Measurements from ENCODE around the gene GPR171. TPM values are rescaled to one million over a fixed set of nuclear protein-coding genes. Genes with fewer than 3 reads are reported as not detected.

GPR171 gene
- total and polyA plus RNA-seq, 2 of the 13 experiments (the other 11 are each of a cell fraction or from before 2014, with no cell fraction given) = not detected

DNA sequence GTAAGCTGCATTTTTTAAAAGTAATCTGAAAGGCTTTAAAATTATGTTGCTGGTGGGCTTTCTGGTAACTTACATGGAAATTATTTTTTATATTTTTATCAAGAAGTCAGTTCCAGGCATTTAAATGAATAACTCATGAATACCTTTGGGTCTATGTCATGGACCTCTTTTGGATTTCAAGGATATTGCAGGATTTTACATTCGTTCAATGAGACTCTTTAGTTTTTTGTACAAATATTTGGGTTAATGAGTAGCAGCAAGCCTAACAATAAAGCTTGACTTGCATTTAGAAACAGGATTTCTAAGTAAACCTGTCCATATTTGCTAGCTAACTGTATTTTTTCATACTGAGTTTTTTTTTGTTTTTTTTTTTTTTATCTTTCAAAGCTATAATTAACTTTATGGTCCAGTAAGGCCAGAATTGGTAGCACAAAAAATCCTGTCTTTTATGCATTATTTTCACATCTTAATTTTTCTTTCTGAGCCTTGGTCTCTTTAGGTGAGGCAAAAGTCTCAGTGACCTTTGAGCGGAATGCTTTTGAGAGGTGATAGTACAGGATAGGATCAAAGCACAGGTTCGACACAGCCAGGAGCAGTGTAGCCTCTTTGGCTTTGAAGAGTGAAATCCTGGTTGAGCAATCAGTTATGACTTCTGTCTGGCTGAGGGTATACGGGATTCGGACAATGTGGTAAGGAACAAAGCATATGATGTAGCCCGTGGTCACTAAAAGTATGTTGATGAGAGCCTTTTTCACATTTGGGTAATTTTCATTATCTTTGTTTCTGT is 4.8 kb downstream of the GPR171 start (continued):
- no peak for TF ChIP-seq ZNF577 (CRISPR knock-in tag; IDR thresholded peaks at IDR 0.05; ENCODE audit: borderline replicate concordance, low read depth)
- no peak for TF ChIP-seq ZNF225 (CRISPR knock-in tag; IDR thresholded peaks at IDR 0.05)
- TF ChIP-seq MAZ (IDR thresholded peaks at IDR 0.05; ENCODE audit: borderline replicate concordance, low read depth, low read length) = no peak
- TF ChIP-seq MAZ (CRISPR knock-in tag; IDR thresholded peaks at IDR 0.05; ENCODE audit: low read depth) = no peak
- TF ChIP-seq, protein P1, sequence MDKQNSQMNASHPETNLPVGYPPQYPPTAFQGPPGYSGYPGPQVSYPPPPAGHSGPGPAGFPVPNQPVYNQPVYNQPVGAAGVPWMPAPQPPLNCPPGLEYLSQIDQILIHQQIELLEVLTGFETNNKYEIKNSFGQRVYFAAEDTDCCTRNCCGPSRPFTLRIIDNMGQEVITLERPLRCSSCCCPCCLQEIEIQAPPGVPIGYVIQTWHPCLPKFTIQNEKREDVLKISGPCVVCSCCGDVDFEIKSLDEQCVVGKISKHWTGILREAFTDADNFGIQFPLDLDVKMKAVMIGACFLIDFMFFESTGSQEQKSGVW (CRISPR knock-in tag; IDR thresholded peaks at IDR 0.05; ENCODE audit: borderline replicate concordance) = no peak
- TF ChIP-seq ETV6 (CRISPR knock-in tag; conservative IDR thresholded peaks at IDR 0.05) = no peak
- TF ChIP-seq CBFB (CRISPR knock-in tag; IDR thresholded peaks at IDR 0.05) = no peak
- TF ChIP-seq PPARG (CRISPR knock-in tag; conservative IDR thresholded peaks at IDR 0.05) = peak; percentile 89
- peak; percentile 81; the same call in 1 of the 2 replicates for TF ChIP-seq ZNF749 (CRISPR knock-in tag; IDR thresholded peaks at IDR 0.05; ENCODE audit: borderline replicate concordance)
- no peak for TF ChIP-seq KDM5B (CRISPR knock-in tag; IDR thresholded peaks at IDR 0.05; ENCODE audit: borderline replicate concordance)
- TF ChIP-seq TAF1 (CRISPR knock-in tag; IDR thresholded peaks at IDR 0.05) = no peak; the same call in 1 of the 2 replicates
- no peak; the same call in 1 of the 2 replicates for TF ChIP-seq ZNF556 (CRISPR knock-in tag; IDR thresholded peaks at IDR 0.05; ENCODE audit: borderline replicate concordance)
- 0 out of 2 replicates have a peak, but pooled peaks have one; percentile 28 for TF ChIP-seq RFXAP (CRISPR knock-in tag; IDR thresholded peaks at IDR 0.05; ENCODE audit: borderline replicate concordance)
- TF ChIP-seq, protein P2, sequence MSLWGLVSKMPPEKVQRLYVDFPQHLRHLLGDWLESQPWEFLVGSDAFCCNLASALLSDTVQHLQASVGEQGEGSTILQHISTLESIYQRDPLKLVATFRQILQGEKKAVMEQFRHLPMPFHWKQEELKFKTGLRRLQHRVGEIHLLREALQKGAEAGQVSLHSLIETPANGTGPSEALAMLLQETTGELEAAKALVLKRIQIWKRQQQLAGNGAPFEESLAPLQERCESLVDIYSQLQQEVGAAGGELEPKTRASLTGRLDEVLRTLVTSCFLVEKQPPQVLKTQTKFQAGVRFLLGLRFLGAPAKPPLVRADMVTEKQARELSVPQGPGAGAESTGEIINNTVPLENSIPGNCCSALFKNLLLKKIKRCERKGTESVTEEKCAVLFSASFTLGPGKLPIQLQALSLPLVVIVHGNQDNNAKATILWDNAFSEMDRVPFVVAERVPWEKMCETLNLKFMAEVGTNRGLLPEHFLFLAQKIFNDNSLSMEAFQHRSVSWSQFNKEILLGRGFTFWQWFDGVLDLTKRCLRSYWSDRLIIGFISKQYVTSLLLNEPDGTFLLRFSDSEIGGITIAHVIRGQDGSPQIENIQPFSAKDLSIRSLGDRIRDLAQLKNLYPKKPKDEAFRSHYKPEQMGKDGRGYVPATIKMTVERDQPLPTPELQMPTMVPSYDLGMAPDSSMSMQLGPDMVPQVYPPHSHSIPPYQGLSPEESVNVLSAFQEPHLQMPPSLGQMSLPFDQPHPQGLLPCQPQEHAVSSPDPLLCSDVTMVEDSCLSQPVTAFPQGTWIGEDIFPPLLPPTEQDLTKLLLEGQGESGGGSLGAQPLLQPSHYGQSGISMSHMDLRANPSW (CRISPR knock-in tag; IDR thresholded peaks at IDR 0.05; ENCODE audit: borderline replicate concordance) = no peak; the same call in 1 of the 2 replicates
- TF ChIP-seq ZNF768 (CRISPR knock-in tag; IDR thresholded peaks at IDR 0.05) = no peak
- TF ChIP-seq TEAD2 (CRISPR knock-in tag; IDR thresholded peaks at IDR 0.05) = no peak
- TF ChIP-seq ZNF737 (CRISPR knock-in tag; IDR thresholded peaks at IDR 0.05; ENCODE audit: borderline replicate concordance) = no peak
- peak; percentile 75; the same call in 1 of the 2 replicates for TF ChIP-seq ZNF788 (CRISPR knock-in tag; IDR thresholded peaks at IDR 0.05; ENCODE audit: borderline replicate concordance)
- no peak for TF ChIP-seq ZNF234 (CRISPR knock-in tag; conservative IDR thresholded peaks at IDR 0.05)
- no peak for TF ChIP-seq ZNF549 (CRISPR knock-in tag; IDR thresholded peaks at IDR 0.05)
- TF ChIP-seq, protein P3, sequence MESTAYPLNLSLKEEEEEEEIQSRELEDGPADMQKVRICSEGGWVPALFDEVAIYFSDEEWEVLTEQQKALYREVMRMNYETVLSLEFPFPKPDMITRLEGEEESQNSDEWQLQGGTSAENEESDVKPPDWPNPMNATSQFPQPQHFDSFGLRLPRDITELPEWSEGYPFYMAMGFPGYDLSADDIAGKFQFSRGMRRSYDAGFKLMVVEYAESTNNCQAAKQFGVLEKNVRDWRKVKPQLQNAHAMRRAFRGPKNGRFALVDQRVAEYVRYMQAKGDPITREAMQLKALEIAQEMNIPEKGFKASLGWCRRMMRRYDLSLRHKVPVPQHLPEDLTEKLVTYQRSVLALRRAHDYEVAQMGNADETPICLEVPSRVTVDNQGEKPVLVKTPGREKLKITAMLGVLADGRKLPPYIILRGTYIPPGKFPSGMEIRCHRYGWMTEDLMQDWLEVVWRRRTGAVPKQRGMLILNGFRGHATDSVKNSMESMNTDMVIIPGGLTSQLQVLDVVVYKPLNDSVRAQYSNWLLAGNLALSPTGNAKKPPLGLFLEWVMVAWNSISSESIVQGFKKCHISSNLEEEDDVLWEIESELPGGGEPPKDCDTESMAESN (CRISPR knock-in tag; conservative IDR thresholded peaks at IDR 0.05) = 0 out of 2 replicates have a peak, but pooled peaks have one; percentile 47
- TF ChIP-seq, protein P4, sequence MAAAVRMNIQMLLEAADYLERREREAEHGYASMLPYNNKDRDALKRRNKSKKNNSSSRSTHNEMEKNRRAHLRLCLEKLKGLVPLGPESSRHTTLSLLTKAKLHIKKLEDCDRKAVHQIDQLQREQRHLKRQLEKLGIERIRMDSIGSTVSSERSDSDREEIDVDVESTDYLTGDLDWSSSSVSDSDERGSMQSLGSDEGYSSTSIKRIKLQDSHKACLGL (CRISPR knock-in tag; IDR thresholded peaks at IDR 0.05) = no peak
- TF ChIP-seq SUZ12 (IDR thresholded peaks at IDR 0.05; ENCODE audit: low read depth, low read length) = no peak
- no peak for TF ChIP-seq IKZF4 (CRISPR knock-in tag; IDR thresholded peaks at IDR 0.05; ENCODE audit: borderline replicate concordance, low read depth, not compliant biosample characterization)

Measured in HepG2 (cell line).